ENCODE measurements around the gene GNAI3.
A peak's percentile ranks its signal among the peaks of the same experiment; 100 is the strongest.

Gene GNAI3

GRCh38 chr1:109547463-109548320 lies 723 bp upstream of the GNAI3 start:
- peak overlapping the region; percentile 92 for H3K4me3 Mint-ChIP-seq
- no peaks in the 10 kb centered on the region for H3K27me3 Mint-ChIP-seq
- peaks cover 8% of the 10 kb centered on the region for H3K36me3 Mint-ChIP-seq (ENCODE audit: low read depth)
- peaks cover 48% of the 10 kb centered on the region for H3K4me1 Mint-ChIP-seq (ENCODE audit: low read depth)
- peak overlapping the region; percentile 93 for H3K27ac Mint-ChIP-seq
- H3K9me3 Mint-ChIP-seq: no peaks in the 10 kb centered on the region

- Mint-ChIP-seq H3K36me3 (ENCODE audit: low read depth) (peaks cover 17% of the 10 kb centered on the region), H3K9me3 (no peaks in the 10 kb centered on the region)
Observed at GRCh38 chr1:109556563-109556962, 8.1 kb downstream of the GNAI3 start.

GRCh38 chr1:109557520-109557919 lies 9.1 kb downstream of the GNAI3 start:
- peaks cover 17% of the 10 kb centered on the region for H3K36me3 Mint-ChIP-seq (ENCODE audit: low read depth)
- H3K4me1 Mint-ChIP-seq (ENCODE audit: low read depth): peaks cover 85% of the 10 kb centered on the region
- no peaks in the 10 kb centered on the region for H3K9me3 Mint-ChIP-seq
- H3K27ac Mint-ChIP-seq: no peak overlapping the region
- no peaks in the 10 kb centered on the region for H3K27me3 Mint-ChIP-seq
- H3K4me3 Mint-ChIP-seq: no peak overlapping the region

More at GRCh38 chr1:109556563-109556962, 8.1 kb downstream of the GNAI3 start:
- H3K4me1 Mint-ChIP-seq (ENCODE audit: low read depth): peaks cover 84% of the 10 kb centered on the region
- H3K27ac Mint-ChIP-seq: no peak overlapping the region
- no peak overlapping the region for H3K4me3 Mint-ChIP-seq
- H3K27me3 Mint-ChIP-seq: no peaks in the 10 kb centered on the region

GRCh38 chr1:109559995-109560394 lies 11.6 kb downstream of the GNAI3 start:
- peaks cover 78% of the 10 kb centered on the region for H3K4me1 Mint-ChIP-seq (ENCODE audit: low read depth)
- H3K36me3 Mint-ChIP-seq (ENCODE audit: low read depth): peaks cover 7% of the 10 kb centered on the region
- H3K27ac Mint-ChIP-seq: no peak overlapping the region
- H3K4me3 Mint-ChIP-seq: no peak overlapping the region
- H3K27me3 Mint-ChIP-seq: no peaks in the 10 kb centered on the region
- no peaks in the 10 kb centered on the region for H3K9me3 Mint-ChIP-seq

GRCh38 chr1:109564194-109564878 lies 15.9 kb downstream of the GNAI3 start:
- Mint-ChIP-seq H3K36me3 (ENCODE audit: low read depth) (no peaks in the 10 kb centered on the region), H3K9me3 (no peaks in the 10 kb centered on the region), H3K4me3 (no peak overlapping the region), H3K27ac (no peak overlapping the region), H3K4me1 (ENCODE audit: low read depth) (peaks cover 52% of the 10 kb centered on the region), H3K27me3 (no peaks in the 10 kb centered on the region)

- H3K36me3 Mint-ChIP-seq (ENCODE audit: low read depth): no peaks in the 10 kb centered on the region
- no peak overlapping the region for H3K4me3 Mint-ChIP-seq
- H3K4me1 Mint-ChIP-seq (ENCODE audit: low read depth): peaks cover 43% of the 10 kb centered on the region
- no peak overlapping the region for H3K27ac Mint-ChIP-seq
- H3K9me3 Mint-ChIP-seq: no peaks in the 10 kb centered on the region
- no peaks in the 10 kb centered on the region for H3K27me3 Mint-ChIP-seq
Observed at GRCh38 chr1:109565241-109565640, 16.8 kb downstream of the GNAI3 start.

- Mint-ChIP-seq H3K4me3 (no peak overlapping the region), H3K4me1 (ENCODE audit: low read depth) (peaks cover 29% of the 10 kb centered on the region), H3K9me3 (no peaks in the 10 kb centered on the region), H3K36me3 (ENCODE audit: low read depth) (no peaks in the 10 kb centered on the region), H3K27ac (no peak overlapping the region), H3K27me3 (no peaks in the 10 kb centered on the region)
Observed at GRCh38 chr1:109566982-109567381, 18.6 kb downstream of the GNAI3 start.

- H3K4me3 Mint-ChIP-seq: no peak overlapping the region
- H3K27ac Mint-ChIP-seq: no peak overlapping the region
- no peaks in the 10 kb centered on the region for H3K9me3 Mint-ChIP-seq
- peaks cover 33% of the 10 kb centered on the region for H3K4me1 Mint-ChIP-seq (ENCODE audit: low read depth)
- H3K27me3 Mint-ChIP-seq: no peaks in the 10 kb centered on the region
- H3K36me3 Mint-ChIP-seq (ENCODE audit: low read depth): no peaks in the 10 kb centered on the region
Observed at GRCh38 chr1:109567877-109568672, 19.7 kb downstream of the GNAI3 start.

- H3K9me3 Mint-ChIP-seq: no peaks in the 10 kb centered on the region
- H3K27me3 Mint-ChIP-seq: no peaks in the 10 kb centered on the region
- H3K27ac Mint-ChIP-seq: no peak overlapping the region
- no peak overlapping the region for H3K4me3 Mint-ChIP-seq
- peaks cover 27% of the 10 kb centered on the region for H3K4me1 Mint-ChIP-seq (ENCODE audit: low read depth)
- H3K36me3 Mint-ChIP-seq (ENCODE audit: low read depth): no peaks in the 10 kb centered on the region
Observed at GRCh38 chr1:109569323-109569722, 20.9 kb downstream of the GNAI3 start.

GRCh38 chr1:109570414-109570813 lies 22.0 kb downstream of the GNAI3 start:
- Mint-ChIP-seq H3K36me3 (ENCODE audit: low read depth) (peaks cover 4% of the 10 kb centered on the region), H3K4me1 (ENCODE audit: low read depth) (peaks cover 21% of the 10 kb centered on the region), H3K4me3 (no peak overlapping the region), H3K9me3 (no peaks in the 10 kb centered on the region), H3K27ac (no peak overlapping the region), H3K27me3 (no peaks in the 10 kb centered on the region)

GRCh38 chr1:109573785-109574184 lies 25.4 kb downstream of the GNAI3 start:
- H3K4me1 Mint-ChIP-seq (ENCODE audit: low read depth): peaks cover 14% of the 10 kb centered on the region
- H3K36me3 Mint-ChIP-seq (ENCODE audit: low read depth): peaks cover 14% of the 10 kb centered on the region
- no peak overlapping the region for H3K27ac Mint-ChIP-seq
- H3K9me3 Mint-ChIP-seq: no peaks in the 10 kb centered on the region
- no peak overlapping the region for H3K4me3 Mint-ChIP-seq
- no peaks in the 10 kb centered on the region for H3K27me3 Mint-ChIP-seq

GRCh38 chr1:109578947-109579443 lies 30.6 kb downstream of the GNAI3 start:
- H3K27me3 Mint-ChIP-seq: no peaks in the 10 kb centered on the region
- no peak overlapping the region for H3K4me3 Mint-ChIP-seq
- peaks cover 42% of the 10 kb centered on the region for H3K36me3 Mint-ChIP-seq (ENCODE audit: low read depth)
- no peak overlapping the region for H3K27ac Mint-ChIP-seq
- H3K9me3 Mint-ChIP-seq: no peaks in the 10 kb centered on the region
- no peaks in the 10 kb centered on the region for H3K4me1 Mint-ChIP-seq (ENCODE audit: low read depth)

GRCh38 chr1:109579491-109579890 lies 31.1 kb downstream of the GNAI3 start:
- no peak overlapping the region for H3K4me3 Mint-ChIP-seq
- no peaks in the 10 kb centered on the region for H3K4me1 Mint-ChIP-seq (ENCODE audit: low read depth)
- H3K36me3 Mint-ChIP-seq (ENCODE audit: low read depth): peaks cover 44% of the 10 kb centered on the region

GRCh38 chr1:109582021-109582420 lies 33.6 kb downstream of the GNAI3 start:
- Mint-ChIP-seq H3K9me3 (no peaks in the 10 kb centered on the region), H3K27ac (no peak overlapping the region), H3K27me3 (no peaks in the 10 kb centered on the region), H3K36me3 (ENCODE audit: low read depth) (peaks cover 54% of the 10 kb centered on the region), H3K4me3 (no peak overlapping the region), H3K4me1 (ENCODE audit: low read depth) (no peaks in the 10 kb centered on the region)

More at GRCh38 chr1:109579491-109579890, 31.1 kb downstream of the GNAI3 start:
- no peaks in the 10 kb centered on the region for H3K27me3 Mint-ChIP-seq
- no peaks in the 10 kb centered on the region for H3K9me3 Mint-ChIP-seq
- no peak overlapping the region for H3K27ac Mint-ChIP-seq

GRCh38 chr1:109584766-109585165 lies 36.4 kb downstream of the GNAI3 start:
- peaks cover 65% of the 10 kb centered on the region for H3K36me3 Mint-ChIP-seq (ENCODE audit: low read depth)
- H3K4me1 Mint-ChIP-seq (ENCODE audit: low read depth): no peaks in the 10 kb centered on the region
- H3K4me3 Mint-ChIP-seq: no peak overlapping the region
- H3K27ac Mint-ChIP-seq: no peak overlapping the region
- H3K9me3 Mint-ChIP-seq: no peaks in the 10 kb centered on the region
- H3K27me3 Mint-ChIP-seq: no peaks in the 10 kb centered on the region
